ENCODE measurements around the gene PAPPA. TPM values are rescaled to one million over a fixed set of nuclear protein-coding genes. Genes with fewer than 3 reads are reported as not detected.
A peak's percentile ranks its signal among the peaks of the same experiment; 100 is the strongest.

The PAPPA gene
- total RNA-seq, 1 donor from 2014 or later = 2.9 TPM

- Mint-ChIP-seq H3K27ac (no peak overlapping the region), H3K4me3 (no peak overlapping the region), H3K4me1 (peaks cover 8% of the 10 kb centered on the region), H3K36me3 (no peaks in the 10 kb centered on the region), H3K9me3 (no peaks in the 10 kb centered on the region), H3K27me3 (ENCODE audit: low read depth) (no peaks in the 10 kb centered on the region)
- no peak for TF ChIP-seq CTCF (IDR thresholded peaks at IDR 0.05; ENCODE audit: unreplicated experiment)
- DNase-seq (ENCODE audit: low spot score in 2 of 2, unreplicated experiment in 2 of 2) = no peak
Measured at GRCh38 chr9:116313638-116314037, 160.0 kb downstream of the PAPPA start.

GRCh38 chr9:116316246-116316645, 162.7 kb downstream of the PAPPA start:
- H3K27ac Mint-ChIP-seq = no peak overlapping the region
- no peaks in the 10 kb centered on the region for H3K9me3 Mint-ChIP-seq
- H3K4me1 Mint-ChIP-seq = peaks cover 23% of the 10 kb centered on the region
- DNase-seq (ENCODE audit: low spot score in 2 of 2, unreplicated experiment in 2 of 2) = no peak
- H3K27me3 Mint-ChIP-seq (ENCODE audit: low read depth) = no peaks in the 10 kb centered on the region
- TF ChIP-seq CTCF (IDR thresholded peaks at IDR 0.05; ENCODE audit: unreplicated experiment) = no peak
- H3K4me3 Mint-ChIP-seq = no peak overlapping the region
- H3K36me3 Mint-ChIP-seq = no peaks in the 10 kb centered on the region

- no peak for TF ChIP-seq CTCF (IDR thresholded peaks at IDR 0.05; ENCODE audit: unreplicated experiment)
- H3K4me3 Mint-ChIP-seq = no peak overlapping the region
- DNase-seq (ENCODE audit: low spot score in 2 of 2, unreplicated experiment in 2 of 2) = no peak
- H3K27me3 Mint-ChIP-seq (ENCODE audit: low read depth) = no peaks in the 10 kb centered on the region
- H3K27ac Mint-ChIP-seq = no peak overlapping the region
- peaks cover 23% of the 10 kb centered on the region for H3K4me1 Mint-ChIP-seq
- H3K9me3 Mint-ChIP-seq = no peaks in the 10 kb centered on the region
- no peaks in the 10 kb centered on the region for H3K36me3 Mint-ChIP-seq
Measured at GRCh38 chr9:116317503-116317902, 163.9 kb downstream of the PAPPA start.

- no peak for TF ChIP-seq CTCF (IDR thresholded peaks at IDR 0.05; ENCODE audit: unreplicated experiment)
- H3K36me3 Mint-ChIP-seq = no peaks in the 10 kb centered on the region
- H3K9me3 Mint-ChIP-seq = no peaks in the 10 kb centered on the region
- H3K4me3 Mint-ChIP-seq = no peak overlapping the region
- no peaks in the 10 kb centered on the region for H3K27me3 Mint-ChIP-seq (ENCODE audit: low read depth)
- H3K4me1 Mint-ChIP-seq = peaks cover 35% of the 10 kb centered on the region
- DNase-seq (ENCODE audit: low spot score in 2 of 2, unreplicated experiment in 2 of 2) = no peak
- H3K27ac Mint-ChIP-seq = peak overlapping the region; percentile 66
Measured at GRCh38 chr9:116318468-116319374, 165.1 kb downstream of the PAPPA start.

GRCh38 chr9:116319480-116319879, 165.9 kb downstream of the PAPPA start:
- Mint-ChIP-seq H3K4me3 (no peak overlapping the region), H3K9me3 (no peaks in the 10 kb centered on the region), H3K27ac (no peak overlapping the region), H3K27me3 (ENCODE audit: low read depth) (no peaks in the 10 kb centered on the region), H3K36me3 (no peaks in the 10 kb centered on the region), H3K4me1 (peaks cover 43% of the 10 kb centered on the region)
- TF ChIP-seq CTCF (IDR thresholded peaks at IDR 0.05; ENCODE audit: unreplicated experiment) = no peak
- DNase-seq (ENCODE audit: low spot score in 2 of 2, unreplicated experiment in 2 of 2) = no peak

Data from mesothelial cell of epicardium (in vitro differentiated cells).